ENCODE results near the gene C10orf90. TPM values are rescaled to one million over a fixed set of nuclear protein-coding genes. Genes with fewer than 3 reads are reported as not detected.

The C10orf90 gene
- total and polyA plus RNA-seq, 2 of the 8 experiments (the other 6 are each of a cell fraction or from before 2014, with no cell fraction given) = 0.21 TPM; not detected in 1

DNA sequence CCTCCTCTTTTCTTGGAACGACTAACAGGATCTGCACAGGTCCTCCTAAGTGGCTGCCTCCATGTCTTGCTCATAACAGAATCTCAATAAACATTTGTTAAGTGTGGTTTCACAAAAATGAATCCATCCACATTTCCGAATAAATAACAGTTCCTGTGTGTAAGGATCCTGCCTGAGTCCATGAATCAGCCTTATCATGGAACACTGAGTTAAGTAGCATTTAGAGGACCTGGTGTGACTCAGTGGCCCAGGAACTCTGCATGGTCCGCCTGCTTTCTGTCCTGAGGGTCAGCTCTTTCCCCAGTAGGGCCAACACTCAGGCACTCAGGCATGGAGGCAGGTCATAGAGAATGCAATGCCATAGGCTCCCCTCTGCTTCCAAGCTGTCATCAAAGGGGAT, 15.8 kb upstream of the C10orf90 start (continued):
- TF ChIP-seq RAD21 (IDR thresholded peaks at IDR 0.05 in 1 of 2, conservative IDR thresholded peaks at IDR 0.05 in 1 of 2; ENCODE audit: low read depth in 2 of 2, low read length in 2 of 2) (no peak), JUN (IDR thresholded peaks at IDR 0.05; ENCODE audit: low read depth, low read length) (no peak), RXRA (IDR thresholded peaks at IDR 0.05; ENCODE audit: insufficient read depth, low read depth, low read length) (no peak), TCF12 (IDR thresholded peaks at IDR 0.05; ENCODE audit: low read depth, low read length) (no peak)

Measured in H1 (cell line).